Measurements from ENCODE around the gene PRKAR1B. TPM values are rescaled to one million over a fixed set of nuclear protein-coding genes. Genes with fewer than 3 reads are reported as not detected.

The PRKAR1B gene
- total and polyA plus RNA-seq, 8 donors, result 4.5 to 45.8 (median 11.1) TPM

DNA sequence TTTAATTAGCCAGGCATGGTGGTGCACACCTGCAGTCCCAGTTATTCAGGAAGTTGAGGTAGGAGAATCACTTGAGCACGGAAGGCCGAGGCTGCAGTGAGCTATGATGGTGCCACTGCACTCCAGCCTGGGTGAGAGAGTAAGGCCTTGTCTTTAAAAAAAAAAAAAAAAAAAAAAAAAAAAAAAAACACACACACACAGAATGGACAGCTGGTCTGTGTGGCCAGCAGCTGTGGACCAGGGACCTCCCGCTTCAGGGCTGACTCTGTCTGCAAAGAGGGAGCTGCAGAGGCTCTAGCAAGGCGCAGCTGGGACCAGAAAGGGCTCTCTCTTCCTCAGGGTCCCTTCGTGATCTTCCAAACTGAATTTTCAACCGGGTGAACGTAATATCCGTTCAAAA, 54.2 kb downstream of the PRKAR1B start:
- Histone ChIP-seq H3K4me3 (no peak overlapping the region), H3K27me3 (no peaks in the 10 kb centered on the region), H3K36me3 (peaks cover 0 to 17% (median 15%) of the 10 kb centered on the region in 4 donors), H3K4me1 (peaks cover 0 to 10% (median 4%) of the 10 kb centered on the region in 4 donors), H3K9me3 (no peaks in the 10 kb centered on the region), H3K27ac (no peak overlapping the region)
- TF ChIP-seq POLR2A (IDR thresholded peaks at IDR 0.05) (no peak), EP300 (IDR thresholded peaks at IDR 0.05) (no peak), POLR2AphosphoS5 (IDR thresholded peaks at IDR 0.05) (no peak)
- TF ChIP-seq, protein P1, sequence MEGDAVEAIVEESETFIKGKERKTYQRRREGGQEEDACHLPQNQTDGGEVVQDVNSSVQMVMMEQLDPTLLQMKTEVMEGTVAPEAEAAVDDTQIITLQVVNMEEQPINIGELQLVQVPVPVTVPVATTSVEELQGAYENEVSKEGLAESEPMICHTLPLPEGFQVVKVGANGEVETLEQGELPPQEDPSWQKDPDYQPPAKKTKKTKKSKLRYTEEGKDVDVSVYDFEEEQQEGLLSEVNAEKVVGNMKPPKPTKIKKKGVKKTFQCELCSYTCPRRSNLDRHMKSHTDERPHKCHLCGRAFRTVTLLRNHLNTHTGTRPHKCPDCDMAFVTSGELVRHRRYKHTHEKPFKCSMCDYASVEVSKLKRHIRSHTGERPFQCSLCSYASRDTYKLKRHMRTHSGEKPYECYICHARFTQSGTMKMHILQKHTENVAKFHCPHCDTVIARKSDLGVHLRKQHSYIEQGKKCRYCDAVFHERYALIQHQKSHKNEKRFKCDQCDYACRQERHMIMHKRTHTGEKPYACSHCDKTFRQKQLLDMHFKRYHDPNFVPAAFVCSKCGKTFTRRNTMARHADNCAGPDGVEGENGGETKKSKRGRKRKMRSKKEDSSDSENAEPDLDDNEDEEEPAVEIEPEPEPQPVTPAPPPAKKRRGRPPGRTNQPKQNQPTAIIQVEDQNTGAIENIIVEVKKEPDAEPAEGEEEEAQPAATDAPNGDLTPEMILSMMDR (IDR thresholded peaks at IDR 0.05), result no peak
- 77 to 90% (median 84%) methylated on average over 8 of the region's 8 CpGs for WGBS, 5 donors
- intact Hi-C loops (cut with DNase I; ENCODE audit: low total_unique reads), result no loop called here
- DNase-seq, result peak in 1 of 2 donors; percentile 37

DNA sequence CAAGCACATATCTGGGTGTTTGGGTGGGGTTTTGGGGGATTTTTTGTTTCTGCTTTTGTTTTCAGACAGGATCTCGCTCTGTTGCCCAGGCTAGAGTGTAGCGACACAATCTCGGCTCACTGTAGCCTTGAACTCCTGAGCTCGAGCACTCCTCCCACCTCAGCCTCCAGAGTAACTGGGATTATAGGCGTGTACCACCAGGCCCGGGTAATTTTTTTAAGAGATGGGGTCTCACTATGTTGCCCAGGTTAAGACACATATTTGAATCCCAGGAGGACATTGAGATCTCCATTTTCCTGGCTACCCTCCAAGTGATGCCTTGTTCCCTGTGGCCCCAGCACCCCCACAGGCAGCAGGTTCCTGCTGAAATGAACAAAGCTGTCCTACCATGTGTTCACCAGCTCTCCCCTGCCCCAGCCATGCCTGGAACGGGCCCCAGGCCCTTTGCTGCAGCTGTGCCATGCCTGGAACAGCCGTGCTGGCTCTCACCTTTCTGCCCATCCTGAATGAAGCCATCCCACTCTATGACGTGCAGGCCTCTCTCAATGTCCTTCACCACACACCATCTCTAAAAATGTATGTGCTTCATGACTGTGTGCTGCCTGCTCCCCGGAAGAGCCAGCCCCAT, 55.6 kb downstream of the PRKAR1B start:
- peaks cover 0 to 6% (median 5%) of the 10 kb centered on the region in 4 donors for H3K36me3 ChIP-seq
- peaks cover 0 to 18% (median 9%) of the 10 kb centered on the region in 4 donors for H3K4me1 ChIP-seq
- H3K27me3 ChIP-seq, result no peaks in the 10 kb centered on the region
- TF ChIP-seq, protein P1 (IDR thresholded peaks at IDR 0.05), result no peak
- TF ChIP-seq POLR2AphosphoS5 (IDR thresholded peaks at IDR 0.05) (no peak), POLR2A (IDR thresholded peaks at IDR 0.05) (no peak), EP300 (IDR thresholded peaks at IDR 0.05) (no peak)
- peak overlapping the region in 1 of 5 donors; percentile 11 for H3K27ac ChIP-seq
- WGBS, 5 donors, result 90 to 95% (median 95%) methylated on average over 10 of the region's 10 CpGs
- H3K4me3 ChIP-seq, result no peak overlapping the region
- intact Hi-C loops (cut with DNase I; ENCODE audit: low total_unique reads), result no loop called here
- H3K9me3 ChIP-seq, result no peaks in the 10 kb centered on the region
- no peak for DNase-seq

DNA sequence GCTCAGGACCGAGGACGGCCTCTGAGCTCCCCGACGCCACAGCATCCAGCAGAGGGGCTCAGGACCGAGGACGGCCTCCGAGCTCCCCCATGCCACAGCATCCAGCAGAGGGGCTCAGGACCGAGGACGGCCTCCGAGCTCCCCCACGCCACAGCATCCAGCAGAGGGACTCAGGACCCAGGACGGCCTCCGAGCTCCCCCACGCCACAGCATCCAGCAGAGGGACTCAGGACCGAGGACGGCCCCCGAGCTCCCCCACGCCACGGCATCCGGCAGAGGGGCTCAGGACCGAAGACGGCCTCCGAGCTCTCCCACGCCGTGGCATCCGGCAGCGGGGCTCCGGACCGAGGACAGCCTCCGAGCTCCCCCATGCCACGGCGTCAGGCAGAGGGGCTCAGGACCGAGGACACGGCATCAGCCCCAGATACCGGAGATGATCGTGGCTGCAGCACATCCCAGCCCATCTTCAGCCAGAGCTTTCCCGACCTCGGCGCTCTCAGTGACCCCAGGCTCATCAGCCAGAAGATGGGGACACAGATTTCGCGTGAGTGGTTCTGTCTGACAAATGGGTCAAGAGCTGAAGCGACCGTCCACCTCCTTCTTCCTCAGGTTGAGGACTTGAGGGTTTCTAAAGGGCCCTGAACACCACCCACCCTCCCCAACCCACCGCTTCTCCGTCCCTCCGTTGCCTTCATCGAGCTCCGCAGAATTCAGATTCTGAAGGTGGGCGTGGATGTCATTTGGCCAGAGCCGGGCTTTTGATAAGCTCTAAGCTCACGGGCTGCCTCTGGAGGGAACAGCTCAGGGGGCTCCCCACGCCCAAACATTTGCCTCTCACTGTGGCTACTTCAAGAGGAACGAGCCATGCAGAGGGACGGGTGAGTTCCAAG, 56.3 kb downstream of the PRKAR1B start:
- intact Hi-C loops (cut with DNase I; ENCODE audit: low total_unique reads), result no loop called here
- 92 to 94% (median 94%) methylated on average over 33 to 54 of the region's 54 CpGs for WGBS, 5 donors
- Histone ChIP-seq H3K9me3 (no peaks in the 10 kb centered on the region), H3K4me3 (no peak overlapping the region), H3K36me3 (no peaks in the 10 kb centered on the region), H3K27ac (peak overlapping the region in 1 of 5 donors; percentile 11), H3K4me1 (peaks cover 0 to 25% (median 13%) of the 10 kb centered on the region in 4 donors), H3K27me3 (no peaks in the 10 kb centered on the region)
- TF ChIP-seq EP300 (IDR thresholded peaks at IDR 0.05) (no peak), POLR2A (IDR thresholded peaks at IDR 0.05) (no peak)
- no peak for DNase-seq

DNA sequence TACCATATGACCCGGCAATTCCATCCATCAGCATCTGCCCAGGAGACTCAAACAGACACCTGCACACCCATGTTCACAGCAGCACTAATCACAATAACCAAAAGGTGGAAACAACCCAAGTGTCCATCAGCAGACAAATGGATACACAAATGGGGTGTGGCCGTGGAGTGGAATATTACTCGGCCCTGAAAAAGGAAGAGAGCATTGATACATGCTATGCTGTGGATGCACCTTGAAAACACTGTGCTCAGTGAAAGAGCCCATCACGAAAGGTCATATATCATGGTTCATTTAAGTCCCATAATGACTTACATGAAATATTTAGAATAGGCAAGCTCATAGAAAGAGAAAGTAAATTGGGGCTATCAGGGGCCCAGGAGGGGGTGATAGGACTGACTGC, 58.1 kb downstream of the PRKAR1B start:
- no peaks in the 10 kb centered on the region for H3K27me3 ChIP-seq
- no peak for DNase-seq
- H3K9me3 ChIP-seq, result no peaks in the 10 kb centered on the region
- intact Hi-C loops (cut with DNase I; ENCODE audit: low total_unique reads), result no loop called here
- 79 to 96% (median 92%) methylated on average over 4 of the region's 4 CpGs for WGBS, 5 donors
- no peak overlapping the region for H3K4me3 ChIP-seq
- peak overlapping the region in 4 of 5 donors; percentile 13 to 81 (median 54) for H3K27ac ChIP-seq
- H3K36me3 ChIP-seq, result no peaks in the 10 kb centered on the region
- TF ChIP-seq EP300 (IDR thresholded peaks at IDR 0.05) (no peak), POLR2A (IDR thresholded peaks at IDR 0.05) (no peak)
- TF ChIP-seq, protein P1 (IDR thresholded peaks at IDR 0.05), result no peak
- peaks cover 0 to 43% (median 24%) of the 10 kb centered on the region in 4 donors for H3K4me1 ChIP-seq

All from stomach (tissue), 9 donors.